NCI-H2081 treated with DMSO at 0.1 percent for 48 hours (cell line): ENCODE results near the gene WWOX.

Source experiments
- DNase-seq: peaks from one replicate; lab custom pipeline; 2025; lab: John Stamatoyannopoulos, UW

Gene WWOX

GRCh38 chr16:78227855-78228254 is 128.4 kb downstream of the WWOX start:
- DNase-seq: no peak

- no peak for DNase-seq
These were observed 129.2 kb downstream of the WWOX start for GRCh38 chr16:78228704-78229103.

GRCh38 chr16:78230832-78231231 is 131.4 kb downstream of the WWOX start:
- DNase-seq: no peak

- no peak for DNase-seq
These were observed 135.8 kb downstream of the WWOX start for GRCh38 chr16:78235168-78235800.

GRCh38 chr16:78235876-78236275 is 136.4 kb downstream of the WWOX start:
- no peak for DNase-seq

- no peak for DNase-seq
These were observed 138.4 kb downstream of the WWOX start for GRCh38 chr16:78237841-78238240.

- no peak for DNase-seq
These were observed 141.2 kb downstream of the WWOX start for GRCh38 chr16:78240459-78241222.

- no peak for DNase-seq
These were observed 142.8 kb downstream of the WWOX start for GRCh38 chr16:78242239-78242630.

- no peak for DNase-seq
These were observed 144.9 kb downstream of the WWOX start for GRCh38 chr16:78244131-78244895.

GRCh38 chr16:78246559-78246958 is 147.1 kb downstream of the WWOX start:
- DNase-seq: no peak

GRCh38 chr16:78249056-78249455 is 149.6 kb downstream of the WWOX start:
- no peak for DNase-seq

- no peak for DNase-seq
These were observed 150.4 kb downstream of the WWOX start for GRCh38 chr16:78249832-78250231.

- no peak for DNase-seq
These were observed 151.7 kb downstream of the WWOX start for GRCh38 chr16:78251115-78251514.

- DNase-seq: no peak
These were observed 153.3 kb downstream of the WWOX start for GRCh38 chr16:78252757-78253156.

GRCh38 chr16:78254841-78255240 is 155.4 kb downstream of the WWOX start:
- DNase-seq: no peak

GRCh38 chr16:78256686-78257375 is 157.4 kb downstream of the WWOX start:
- no peak for DNase-seq

GRCh38 chr16:78257376-78257728 is 157.9 kb downstream of the WWOX start:
- DNase-seq: no peak

- DNase-seq: no peak
These were observed 159.1 kb downstream of the WWOX start for GRCh38 chr16:78258375-78259065.

GRCh38 chr16:78259873-78260272 is 160.4 kb downstream of the WWOX start:
- no peak for DNase-seq

GRCh38 chr16:78264642-78265041 is 165.2 kb downstream of the WWOX start:
- DNase-seq: no peak

GRCh38 chr16:78269256-78269655 is 169.8 kb downstream of the WWOX start:
- no peak for DNase-seq

GRCh38 chr16:78271981-78272380 is 172.5 kb downstream of the WWOX start:
- DNase-seq: no peak
